ENCODE results near the gene DSCAM. TPM values are rescaled to one million over a fixed set of nuclear protein-coding genes. Genes with fewer than 3 reads are reported as not detected.

Gene DSCAM
- total RNA-seq, 4 donors from 2014 or later: not detected

GRCh38 chr21:40316104-40316503 lies 530.9 kb downstream of the DSCAM start:
- 79 to 87% methylated on average over 3 of the region's 3 CpGs for WGBS, 2 donors (ENCODE audit: low coverage in 1 of 2)
- TF ChIP-seq POLR2AphosphoS5 (IDR thresholded peaks at IDR 0.05) (no peak), POLR2A (IDR thresholded peaks at IDR 0.05) (no peak), EP300 (IDR thresholded peaks at IDR 0.05) (no peak)
- TF ChIP-seq, protein P1, sequence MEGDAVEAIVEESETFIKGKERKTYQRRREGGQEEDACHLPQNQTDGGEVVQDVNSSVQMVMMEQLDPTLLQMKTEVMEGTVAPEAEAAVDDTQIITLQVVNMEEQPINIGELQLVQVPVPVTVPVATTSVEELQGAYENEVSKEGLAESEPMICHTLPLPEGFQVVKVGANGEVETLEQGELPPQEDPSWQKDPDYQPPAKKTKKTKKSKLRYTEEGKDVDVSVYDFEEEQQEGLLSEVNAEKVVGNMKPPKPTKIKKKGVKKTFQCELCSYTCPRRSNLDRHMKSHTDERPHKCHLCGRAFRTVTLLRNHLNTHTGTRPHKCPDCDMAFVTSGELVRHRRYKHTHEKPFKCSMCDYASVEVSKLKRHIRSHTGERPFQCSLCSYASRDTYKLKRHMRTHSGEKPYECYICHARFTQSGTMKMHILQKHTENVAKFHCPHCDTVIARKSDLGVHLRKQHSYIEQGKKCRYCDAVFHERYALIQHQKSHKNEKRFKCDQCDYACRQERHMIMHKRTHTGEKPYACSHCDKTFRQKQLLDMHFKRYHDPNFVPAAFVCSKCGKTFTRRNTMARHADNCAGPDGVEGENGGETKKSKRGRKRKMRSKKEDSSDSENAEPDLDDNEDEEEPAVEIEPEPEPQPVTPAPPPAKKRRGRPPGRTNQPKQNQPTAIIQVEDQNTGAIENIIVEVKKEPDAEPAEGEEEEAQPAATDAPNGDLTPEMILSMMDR (IDR thresholded peaks at IDR 0.05): no peak
- no peaks in the 10 kb centered on the region for H3K4me1 ChIP-seq
- H3K27me3 ChIP-seq: no peaks in the 10 kb centered on the region
- ATAC-seq: no peak
- H3K27ac ChIP-seq: no peak overlapping the region
- no peaks in the 10 kb centered on the region for H3K9me3 ChIP-seq
- no peak overlapping the region for H3K4me3 ChIP-seq
- H3K36me3 ChIP-seq: no peaks in the 10 kb centered on the region

- ATAC-seq: no peak
- WGBS, 2 donors (ENCODE audit: low coverage in 1 of 2): 64 to 70% methylated on average over 1 of the region's 1 CpG
- H3K36me3 ChIP-seq: no peaks in the 10 kb centered on the region
- no peak for TF ChIP-seq POLR2A (IDR thresholded peaks at IDR 0.05)
- TF ChIP-seq EP300 (IDR thresholded peaks at IDR 0.05): no peak
- TF ChIP-seq, protein P1 (IDR thresholded peaks at IDR 0.05): no peak
- no peak for TF ChIP-seq POLR2AphosphoS5 (IDR thresholded peaks at IDR 0.05)
- no peak overlapping the region for H3K4me3 ChIP-seq
- H3K27ac ChIP-seq: no peak overlapping the region
- H3K4me1 ChIP-seq: no peaks in the 10 kb centered on the region
- H3K9me3 ChIP-seq: no peaks in the 10 kb centered on the region
- H3K27me3 ChIP-seq: no peaks in the 10 kb centered on the region
These were observed 531.3 kb downstream of the DSCAM start for GRCh38 chr21:40315626-40316025.

- Histone ChIP-seq H3K9me3 (no peaks in the 10 kb centered on the region), H3K27ac (no peak overlapping the region), H3K27me3 (no peaks in the 10 kb centered on the region), H3K36me3 (no peaks in the 10 kb centered on the region), H3K4me3 (no peak overlapping the region), H3K4me1 (no peaks in the 10 kb centered on the region)
- ATAC-seq: no peak
- TF ChIP-seq, protein P1 (IDR thresholded peaks at IDR 0.05): no peak
- TF ChIP-seq POLR2A (IDR thresholded peaks at IDR 0.05) (no peak), POLR2AphosphoS5 (IDR thresholded peaks at IDR 0.05) (no peak), EP300 (IDR thresholded peaks at IDR 0.05) (no peak)
- WGBS, 2 donors (ENCODE audit: low coverage in 1 of 2): 79 to 95% methylated on average over 4 of the region's 4 CpGs
These were observed 533.7 kb downstream of the DSCAM start for GRCh38 chr21:40313260-40313659.

- H3K4me3 ChIP-seq: no peak overlapping the region
- ATAC-seq: no peak
- 57 to 100% methylated on average over 1 to 3 of the region's 3 CpGs for WGBS, 2 donors (ENCODE audit: low coverage in 1 of 2)
- H3K36me3 ChIP-seq: no peaks in the 10 kb centered on the region
- TF ChIP-seq POLR2A (IDR thresholded peaks at IDR 0.05): no peak
- TF ChIP-seq EP300 (IDR thresholded peaks at IDR 0.05): no peak
- H3K27ac ChIP-seq: no peak overlapping the region
- no peaks in the 10 kb centered on the region for H3K27me3 ChIP-seq
- no peaks in the 10 kb centered on the region for H3K9me3 ChIP-seq
- no peaks in the 10 kb centered on the region for H3K4me1 ChIP-seq
These were observed 546.7 kb downstream of the DSCAM start for GRCh38 chr21:40300300-40300699.

- ATAC-seq: no peak
- Histone ChIP-seq H3K4me1 (no peaks in the 10 kb centered on the region), H3K27me3 (no peaks in the 10 kb centered on the region), H3K9me3 (no peaks in the 10 kb centered on the region), H3K36me3 (no peaks in the 10 kb centered on the region), H3K4me3 (no peak overlapping the region), H3K27ac (no peak overlapping the region)
- TF ChIP-seq, protein P1 (IDR thresholded peaks at IDR 0.05): no peak
- no peak for TF ChIP-seq POLR2A (IDR thresholded peaks at IDR 0.05)
- no peak for TF ChIP-seq POLR2AphosphoS5 (IDR thresholded peaks at IDR 0.05)
- TF ChIP-seq EP300 (IDR thresholded peaks at IDR 0.05): no peak
These were observed 547.5 kb downstream of the DSCAM start for GRCh38 chr21:40299451-40299850.

All from gastroesophageal sphincter (tissue), 4 donors.